ENCODE results near the gene MRPL9. TPM values are rescaled to one million over a fixed set of nuclear protein-coding genes. Genes with fewer than 3 reads are reported as not detected.

The MRPL9 gene
- total and polyA plus RNA-seq, 9 donors, result 66.3 to 87.9 (median 74.8) TPM

DNA sequence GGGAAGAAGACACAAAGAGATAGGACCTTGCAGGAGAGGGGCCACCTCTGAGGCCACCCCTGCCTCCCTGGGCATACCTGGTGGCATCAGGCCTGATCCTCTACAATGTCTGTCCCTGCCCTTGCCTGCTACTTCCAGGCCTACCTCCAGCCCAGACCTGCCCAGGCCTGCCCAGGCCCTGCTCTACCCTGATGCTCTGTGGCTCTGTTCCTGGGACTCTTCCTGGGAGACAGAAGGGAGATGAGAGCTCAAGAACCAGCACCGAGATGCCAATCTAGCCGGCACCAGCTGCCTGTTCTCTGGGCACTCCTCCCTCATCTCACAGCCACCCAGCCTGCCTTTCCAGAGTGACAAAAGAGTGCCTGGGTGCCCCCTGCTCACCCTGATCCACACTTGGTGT is 49.4 kb downstream of the MRPL9 start:
- Histone ChIP-seq H3K9me3 (replicated peaks; ENCODE audit: control insufficient read depth, low read depth, low read length) (no peaks in the 10 kb centered on the region), H3K36me3 (ENCODE audit: control insufficient read depth, insufficient read depth, low read length) (no peaks in the 10 kb centered on the region), H3K27ac (ENCODE audit: low read length) (no peak overlapping the region), H3K4me3 (ENCODE audit: low read length) (no peak overlapping the region), H3K4me1 (ENCODE audit: control insufficient read depth, insufficient read depth, low read length) (peaks cover 12% of the 10 kb centered on the region), H3K27me3 (ENCODE audit: control insufficient read depth, insufficient read depth, low read length) (peaks cover 53% of the 10 kb centered on the region)
- DNase-seq, result no peak
- 88% methylated on average over 2 of the region's 2 CpGs for WGBS (ENCODE audit: insufficient coverage)

GRCh38 chr1:151713044-151713443 is 50.3 kb downstream of the MRPL9 start:
- H3K27ac ChIP-seq (ENCODE audit: low read length), result no peak overlapping the region
- H3K36me3 ChIP-seq (ENCODE audit: control insufficient read depth, insufficient read depth, low read length), result no peaks in the 10 kb centered on the region
- 50% methylated on average over 1 of the region's 2 CpGs for WGBS (ENCODE audit: insufficient coverage)
- no peak for DNase-seq
- H3K4me3 ChIP-seq (ENCODE audit: low read length), result no peak overlapping the region
- peaks cover 47% of the 10 kb centered on the region for H3K27me3 ChIP-seq (ENCODE audit: control insufficient read depth, insufficient read depth, low read length)
- no peaks in the 10 kb centered on the region for H3K9me3 ChIP-seq (replicated peaks; ENCODE audit: control insufficient read depth, low read depth, low read length)
- H3K4me1 ChIP-seq (ENCODE audit: control insufficient read depth, insufficient read depth, low read length), result peaks cover 12% of the 10 kb centered on the region

DNA sequence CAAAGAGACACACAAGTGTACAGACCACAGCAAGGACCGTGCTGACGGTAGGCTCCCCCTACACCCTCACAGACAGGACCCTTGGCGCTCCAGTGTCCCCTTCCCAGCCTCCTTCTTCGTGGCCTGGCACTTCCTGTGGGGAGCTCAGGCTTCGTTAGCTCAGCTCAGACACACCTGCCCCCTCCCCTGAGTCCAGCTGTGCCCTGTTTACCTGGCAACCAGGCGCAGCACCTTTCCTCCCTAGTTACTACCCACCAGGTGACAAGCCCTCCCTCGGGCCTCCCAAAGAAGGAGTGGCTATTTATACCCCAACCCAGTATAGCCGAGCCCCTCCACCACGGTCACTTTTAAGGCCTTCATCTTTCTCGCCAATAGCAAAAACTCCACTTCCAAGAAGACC is 51.3 kb downstream of the MRPL9 start:
- Histone ChIP-seq H3K4me1 (ENCODE audit: control insufficient read depth, insufficient read depth, low read length) (peaks cover 3% of the 10 kb centered on the region), H3K27me3 (ENCODE audit: control insufficient read depth, insufficient read depth, low read length) (peaks cover 36% of the 10 kb centered on the region), H3K4me3 (ENCODE audit: low read length) (no peak overlapping the region), H3K36me3 (ENCODE audit: control insufficient read depth, insufficient read depth, low read length) (no peaks in the 10 kb centered on the region), H3K9me3 (replicated peaks; ENCODE audit: control insufficient read depth, low read depth, low read length) (no peaks in the 10 kb centered on the region), H3K27ac (ENCODE audit: low read length) (no peak overlapping the region)
- no peak for DNase-seq
- 40% methylated on average over 10 of the region's 10 CpGs for WGBS (ENCODE audit: insufficient coverage)

DNA sequence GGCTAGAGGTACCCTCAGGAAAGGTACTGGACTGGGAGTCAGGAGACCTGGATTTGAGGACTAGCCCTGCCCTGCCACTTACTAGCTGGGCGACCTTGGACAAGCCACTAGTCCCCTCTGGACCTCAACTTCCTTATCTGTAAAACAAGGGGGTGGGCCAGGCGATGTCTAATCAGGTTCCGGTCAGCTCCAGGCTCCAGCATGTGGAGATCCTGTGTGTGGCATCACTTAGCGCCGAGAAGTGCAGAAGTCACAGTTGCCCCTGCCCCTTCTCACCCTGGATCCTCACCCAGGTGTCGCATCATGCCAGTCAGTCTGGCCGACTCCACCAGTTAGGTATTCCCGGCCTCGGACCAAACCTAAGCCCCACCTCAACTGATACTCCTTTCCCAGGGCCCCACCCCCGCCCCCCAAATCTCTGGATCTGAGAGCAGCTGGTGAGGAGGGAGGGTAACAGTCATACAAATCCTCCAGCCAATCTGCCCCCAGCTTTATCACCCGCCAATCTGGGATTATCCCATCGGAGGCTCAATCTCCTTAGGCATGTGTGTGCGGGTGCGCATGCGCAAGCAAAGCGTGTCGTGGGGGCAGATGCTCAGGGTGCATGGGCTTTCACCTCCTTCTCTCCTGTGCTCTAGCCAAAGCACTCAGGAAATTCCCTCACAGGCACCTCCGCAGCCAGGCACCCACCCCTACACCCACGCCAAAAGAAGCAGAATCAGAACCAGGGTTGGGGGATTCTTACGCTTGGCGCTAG is 52.1 kb downstream of the MRPL9 start:
- no peaks in the 10 kb centered on the region for H3K9me3 ChIP-seq (replicated peaks; ENCODE audit: control insufficient read depth, low read depth, low read length)
- H3K4me1 ChIP-seq (ENCODE audit: control insufficient read depth, insufficient read depth, low read length), result no peaks in the 10 kb centered on the region
- DNase-seq, result no peak
- H3K4me3 ChIP-seq (ENCODE audit: low read length), result no peak overlapping the region
- no peaks in the 10 kb centered on the region for H3K36me3 ChIP-seq (ENCODE audit: control insufficient read depth, insufficient read depth, low read length)
- peaks cover 29% of the 10 kb centered on the region for H3K27me3 ChIP-seq (ENCODE audit: control insufficient read depth, insufficient read depth, low read length)
- no peak overlapping the region for H3K27ac ChIP-seq (ENCODE audit: low read length)
- 78% methylated on average over 12 of the region's 21 CpGs for WGBS (ENCODE audit: insufficient coverage)

GRCh38 chr1:151710187-151710840 is 53.0 kb downstream of the MRPL9 start:
- Histone ChIP-seq H3K4me3 (ENCODE audit: low read length) (no peak overlapping the region), H3K27ac (ENCODE audit: low read length) (no peak overlapping the region), H3K4me1 (ENCODE audit: control insufficient read depth, insufficient read depth, low read length) (peaks cover 3% of the 10 kb centered on the region), H3K36me3 (ENCODE audit: control insufficient read depth, insufficient read depth, low read length) (no peaks in the 10 kb centered on the region), H3K27me3 (ENCODE audit: control insufficient read depth, insufficient read depth, low read length) (peaks cover 20% of the 10 kb centered on the region), H3K9me3 (replicated peaks; ENCODE audit: control insufficient read depth, low read depth, low read length) (no peaks in the 10 kb centered on the region)
- peak; percentile 23 for DNase-seq
- WGBS (ENCODE audit: insufficient coverage), result 17% methylated on average over 1 of the region's 15 CpGs

Other genes starting within 250 kb of the MRPL9 start
- 6.2 TPM for gene TUFT1, start 223.2 kb downstream of the MRPL9 start, total RNA-seq
- gene TUFT1, start 223.2 kb downstream of the MRPL9 start, polyA plus RNA-seq (ENCODE audit: insufficient read depth in 1 of 8, insufficient read length in 8 of 8, low replicate concordance in 1 of 8), result 1 to 10 TPM; 6.0 to 9.6 (median 7.3) TPM
- gene SNX27, start 151.4 kb downstream of the MRPL9 start, total RNA-seq, result 22.3 TPM
- 10 to 100 TPM; 15.7 to 21.4 (median 18.6) TPM for gene SNX27, start 151.4 kb downstream of the MRPL9 start, polyA plus RNA-seq (ENCODE audit: insufficient read depth in 1 of 8, insufficient read length in 8 of 8, low replicate concordance in 1 of 8)
- 0.04 TPM for gene CELF3, start 46.7 kb downstream of the MRPL9 start, total RNA-seq
- 1 to 10 TPM in 2 of 8 donors, under 1 TPM in 6; 0.43 to 2.0 (median 0.74) TPM for gene CELF3, start 46.7 kb downstream of the MRPL9 start, polyA plus RNA-seq (ENCODE audit: insufficient read depth in 1 of 8, insufficient read length in 8 of 8, low replicate concordance in 1 of 8)
- gene RIIAD1, start 42.0 kb downstream of the MRPL9 start, total RNA-seq, result 2.7 TPM
- 1 to 10 TPM in 5 of 8 donors, under 1 TPM in 2, not detected in 1; 0.59 to 3.4 (median 1.4) TPM for gene RIIAD1, start 42.0 kb downstream of the MRPL9 start, polyA plus RNA-seq (ENCODE audit: insufficient read depth in 1 of 8, insufficient read length in 8 of 8, low replicate concordance in 1 of 8)
- 3.1 TPM for gene TDRKH, start 27.0 kb upstream of the MRPL9 start, total RNA-seq
- 1 to 10 TPM; 3.4 to 3.9 (median 3.6) TPM for gene TDRKH, start 27.0 kb upstream of the MRPL9 start, polyA plus RNA-seq (ENCODE audit: insufficient read depth in 1 of 8, insufficient read length in 8 of 8, low replicate concordance in 1 of 8)
- 0.22 TPM for gene LINGO4, start 41.9 kb upstream of the MRPL9 start, total RNA-seq
- under 1 TPM; 0.09 to 0.42 (median 0.25) TPM for gene LINGO4, start 41.9 kb upstream of the MRPL9 start, polyA plus RNA-seq (ENCODE audit: insufficient read depth in 1 of 8, insufficient read length in 8 of 8, low replicate concordance in 1 of 8)
- gene RORC, start 68.3 kb upstream of the MRPL9 start, total RNA-seq, result 8.6 TPM
- gene RORC, start 68.3 kb upstream of the MRPL9 start, polyA plus RNA-seq (ENCODE audit: insufficient read depth in 1 of 8, insufficient read length in 8 of 8, low replicate concordance in 1 of 8), result 1 to 10 TPM; 2.5 to 8.8 (median 6.6) TPM
- gene C2CD4D, start 76.3 kb upstream of the MRPL9 start, total RNA-seq, result not detected
- gene C2CD4D, start 76.3 kb upstream of the MRPL9 start, polyA plus RNA-seq (ENCODE audit: insufficient read depth in 1 of 8, insufficient read length in 8 of 8, low replicate concordance in 1 of 8), result under 1 TPM in 7 of 8 donors, not detected in 1; 0.07 to 0.27 (median 0.18) TPM
- not detected for gene THEM5, start 90.2 kb upstream of the MRPL9 start, total RNA-seq
- gene THEM5, start 90.2 kb upstream of the MRPL9 start, polyA plus RNA-seq (ENCODE audit: insufficient read depth in 1 of 8, insufficient read length in 8 of 8, low replicate concordance in 1 of 8), result 1 to 10 TPM in 1 of 8 donors, under 1 TPM in 7; 0.14 to 1.7 (median 0.42) TPM
- 10.8 TPM for gene THEM4, start 146.0 kb upstream of the MRPL9 start, total RNA-seq
- gene THEM4, start 146.0 kb upstream of the MRPL9 start, polyA plus RNA-seq (ENCODE audit: insufficient read depth in 1 of 8, insufficient read length in 8 of 8, low replicate concordance in 1 of 8), result 10 to 100 TPM in 7 of 8 donors, 1 to 10 TPM in 1; 9.5 to 19.0 (median 11.4) TPM
- 98.6 TPM for gene S100A10, start 230.4 kb upstream of the MRPL9 start, total RNA-seq
- gene S100A10, start 230.4 kb upstream of the MRPL9 start, polyA plus RNA-seq (ENCODE audit: insufficient read depth in 1 of 8, insufficient read length in 8 of 8, low replicate concordance in 1 of 8), result 100 to 1,000 TPM; 178 to 407 (median 227) TPM